ENCODE results near the gene SLC39A12.
"Not testable (repeated sequence)": the region's sequence is repeated elsewhere in the genome, so short reads cannot be mapped to it uniquely, and the experiment has no call there.

SLC39A12 gene

GRCh38 chr10:17951868-17952371 is at the start of gene SLC39A12:
Gene SLC39A12 (plus strand): TSS chr10:17951918. CDS start chr10:17953277, 1,359 bp downstream.
- DNase-seq (ENCODE audit: low read depth in 3 of 3) = no peak

DNA sequence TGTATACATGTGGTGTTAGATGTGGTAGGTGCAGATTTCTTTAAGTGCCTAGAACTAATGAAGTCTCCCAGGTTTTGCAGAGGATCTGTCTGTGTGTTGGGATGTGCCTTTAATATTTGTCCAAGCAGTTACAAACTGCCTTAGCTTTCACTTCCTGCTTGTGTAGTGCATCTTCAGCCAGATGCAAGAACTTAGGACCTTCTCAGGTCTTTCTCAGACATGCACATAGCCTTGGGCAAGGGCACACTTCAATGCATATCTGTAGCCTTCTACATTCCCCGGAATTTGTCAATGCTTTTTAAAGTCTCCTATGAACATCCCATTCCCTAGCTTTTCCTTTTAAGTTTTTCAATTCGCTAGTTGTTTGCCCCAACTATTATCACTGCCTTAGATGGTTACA is 47.2 kb upstream of the SLC39A12 start:
- DNase-seq (ENCODE audit: low read depth in 3 of 3) = no peak

DNA sequence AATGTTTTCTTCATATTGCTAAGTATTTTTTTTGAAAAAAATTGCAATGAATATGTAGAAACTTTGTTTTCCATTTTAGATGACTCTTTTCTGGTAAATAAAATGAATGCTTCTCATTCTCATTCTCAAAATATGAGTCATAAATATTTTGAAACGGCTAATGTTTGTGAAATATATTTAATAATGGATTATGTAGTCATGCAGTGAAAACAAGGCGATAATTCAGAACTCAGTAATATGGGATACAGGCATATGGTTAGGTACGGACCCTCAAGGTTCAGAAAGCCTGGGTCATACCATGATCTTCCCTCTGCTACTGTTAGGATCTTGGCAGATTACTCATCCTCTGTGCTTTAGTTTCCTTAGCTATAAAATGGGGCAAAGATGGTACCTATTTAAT is 46.2 kb upstream of the SLC39A12 start:
- DNase-seq (ENCODE audit: low read depth in 3 of 3) = no peak

DNA sequence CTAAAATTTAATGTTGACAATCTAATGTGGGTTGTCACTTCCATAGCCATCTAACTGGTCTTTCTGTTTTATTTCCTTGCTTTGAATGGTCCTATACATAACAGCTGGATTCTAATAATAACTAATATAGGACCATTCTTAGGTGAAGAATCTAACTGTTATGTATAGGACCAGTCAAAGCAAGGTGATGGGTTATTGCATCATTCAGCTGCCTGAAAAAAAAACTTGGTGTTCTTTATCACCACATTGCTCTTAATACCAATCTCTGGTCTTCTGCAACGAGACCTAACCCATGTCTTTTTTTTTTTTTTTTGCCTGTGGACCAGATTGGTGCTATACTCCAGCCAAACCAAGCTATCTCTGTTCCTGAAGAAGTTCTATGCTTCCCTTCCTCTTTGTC is 45.7 kb upstream of the SLC39A12 start:
- no peak for DNase-seq (ENCODE audit: low read depth in 3 of 3)

- DNase-seq (ENCODE audit: low read depth in 3 of 3) = no peak
These were observed 44.1 kb upstream of the SLC39A12 start for GRCh38 chr10:17907641-17908040.

- no peak for DNase-seq (ENCODE audit: low read depth in 3 of 3)
These were observed 41.5 kb upstream of the SLC39A12 start for GRCh38 chr10:17910125-17910789.

GRCh38 chr10:17912754-17913153 is 39.0 kb upstream of the SLC39A12 start:
- DNase-seq (ENCODE audit: low read depth in 3 of 3) = no peak

DNA sequence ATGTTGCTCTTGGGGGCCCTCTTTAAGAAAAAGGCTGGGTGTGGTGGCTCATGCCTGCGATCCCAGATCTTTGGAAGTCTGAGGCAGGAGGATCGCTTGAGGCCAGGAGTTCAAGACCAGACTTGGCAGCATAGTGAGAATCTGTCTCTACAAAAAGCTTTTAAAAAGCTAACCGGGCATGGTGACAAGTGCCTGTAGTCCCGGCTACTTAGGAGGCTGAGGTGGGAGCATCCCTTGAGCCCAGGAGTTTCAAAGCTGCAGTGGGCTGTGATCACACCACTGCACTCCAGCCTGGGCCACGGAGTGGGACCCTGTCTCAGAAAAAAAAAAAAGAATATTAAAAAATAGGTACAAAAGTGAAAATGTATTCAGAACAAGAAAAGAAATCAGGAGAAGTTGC is 38.1 kb upstream of the SLC39A12 start:
- DNase-seq (ENCODE audit: low read depth in 3 of 3) = no peak

- DNase-seq (ENCODE audit: low read depth in 3 of 3) = no peak
These were observed 37.3 kb upstream of the SLC39A12 start for GRCh38 chr10:17914169-17915045.

DNA sequence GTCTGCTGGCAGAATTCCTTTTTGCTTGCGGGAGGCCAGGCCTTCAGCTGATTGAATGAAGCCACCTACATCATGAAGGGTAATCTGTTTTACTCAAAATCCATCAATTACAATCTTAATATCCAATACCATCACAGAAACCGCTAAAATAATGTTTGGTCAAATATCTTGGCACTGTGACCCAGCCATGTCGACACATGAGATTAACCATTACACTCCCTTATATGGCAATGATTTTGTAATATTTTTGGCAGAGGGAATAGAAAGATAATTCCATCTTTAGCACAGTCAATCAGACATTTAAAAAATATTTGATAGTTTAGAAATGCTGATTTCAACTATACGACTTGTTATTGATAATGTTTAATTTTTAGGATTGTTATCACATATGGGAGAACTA is 36.5 kb upstream of the SLC39A12 start:
- no peak for DNase-seq (ENCODE audit: low read depth in 3 of 3)

DNA sequence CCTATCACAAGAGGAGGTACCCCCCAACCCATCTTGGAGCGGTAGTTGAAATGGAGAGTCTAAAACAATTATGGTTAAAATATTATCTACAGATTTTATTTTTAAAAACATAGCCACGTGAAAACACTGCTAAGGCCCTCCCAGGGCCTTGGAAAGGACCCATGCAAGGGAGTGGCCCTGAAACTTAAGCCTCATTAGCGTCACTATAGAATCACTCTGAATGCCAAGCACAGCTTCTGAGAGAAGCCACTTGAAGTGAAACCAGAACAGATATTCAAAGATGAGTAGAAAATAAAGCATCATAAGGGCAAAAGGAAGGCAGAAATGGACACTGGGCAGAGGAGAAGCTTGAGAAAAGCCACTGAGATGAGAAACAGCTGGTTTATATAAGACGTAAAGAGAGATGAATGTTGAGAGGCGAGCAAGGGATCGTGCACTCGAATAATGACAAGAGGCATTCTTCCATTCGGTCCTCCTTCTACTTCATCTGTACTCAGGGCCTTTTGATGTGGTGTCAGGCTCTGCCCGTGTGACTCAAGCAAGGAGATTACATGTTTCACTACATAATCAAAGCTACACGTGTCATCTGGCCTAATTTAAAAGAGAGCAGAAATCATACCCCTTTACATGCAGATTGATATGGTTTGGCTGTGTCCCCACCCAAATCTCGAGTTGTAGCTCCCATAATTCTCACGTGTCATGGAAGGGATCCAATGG is 33.4 kb upstream of the SLC39A12 start:
- no peak for DNase-seq (ENCODE audit: low read depth in 3 of 3)

DNA sequence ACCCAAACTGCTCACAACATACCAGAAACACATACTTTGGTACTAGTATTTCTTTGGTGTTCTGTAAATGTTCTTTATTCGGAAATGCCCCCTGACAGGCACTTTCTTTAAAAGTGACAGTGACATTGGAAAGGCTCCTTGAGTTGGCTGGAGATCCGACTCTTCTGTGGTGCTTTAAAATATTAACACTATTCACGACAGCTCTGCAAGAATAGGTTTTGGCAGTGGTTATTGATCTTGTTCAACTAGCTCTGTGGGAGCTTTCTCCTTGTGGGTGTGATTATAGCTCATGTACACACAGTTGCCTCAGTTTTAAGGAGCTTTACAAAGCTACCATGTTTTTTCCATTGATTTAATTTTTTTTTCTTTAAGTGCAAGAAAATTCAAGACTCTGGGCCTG is 30.3 kb upstream of the SLC39A12 start:
- no peak for DNase-seq (ENCODE audit: low read depth in 3 of 3)

GRCh38 chr10:17923728-17924127 is 28.0 kb upstream of the SLC39A12 start:
- DNase-seq (ENCODE audit: low read depth in 3 of 3) = no peak

- no peak for DNase-seq (ENCODE audit: low read depth in 3 of 3)
These were observed 8.5 kb upstream of the SLC39A12 start for GRCh38 chr10:17943033-17943745.

- not testable (repeated sequence) for DNase-seq (ENCODE audit: low read depth in 3 of 3)
These were observed 1.4 kb upstream of the SLC39A12 start for GRCh38 chr10:17950269-17950668.

- no peak for DNase-seq (ENCODE audit: low read depth in 3 of 3)
These were observed 992 bp upstream of the SLC39A12 start for GRCh38 chr10:17950726-17951125.

GRCh38 chr10:17954372-17954771 is 2.7 kb downstream of the SLC39A12 start:
- not testable (repeated sequence) for DNase-seq (ENCODE audit: low read depth in 3 of 3)

DNA sequence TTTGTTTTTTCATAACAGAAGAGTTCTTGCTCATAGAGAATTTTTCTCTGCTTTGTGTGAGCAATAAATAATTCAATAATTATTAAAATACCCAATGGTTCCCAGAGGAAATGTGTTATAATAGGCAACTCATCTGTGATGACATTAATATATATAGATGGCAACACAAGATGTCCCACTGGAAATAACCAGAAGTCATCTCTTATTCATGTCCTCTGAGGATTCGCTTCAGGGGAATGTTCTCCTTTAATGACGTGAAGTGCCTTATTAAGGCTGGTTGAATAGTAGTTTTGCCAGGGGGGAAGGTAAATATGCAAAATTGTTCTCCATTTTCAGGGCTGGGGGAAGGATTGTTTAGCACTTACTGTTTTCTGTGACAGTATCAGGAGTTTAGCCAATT is 3.1 kb downstream of the SLC39A12 start:
- no peak for DNase-seq (ENCODE audit: low read depth in 3 of 3)

- no peak for DNase-seq (ENCODE audit: low read depth in 3 of 3)
These were observed 6.3 kb downstream of the SLC39A12 start for GRCh38 chr10:17958049-17958448.

DNA sequence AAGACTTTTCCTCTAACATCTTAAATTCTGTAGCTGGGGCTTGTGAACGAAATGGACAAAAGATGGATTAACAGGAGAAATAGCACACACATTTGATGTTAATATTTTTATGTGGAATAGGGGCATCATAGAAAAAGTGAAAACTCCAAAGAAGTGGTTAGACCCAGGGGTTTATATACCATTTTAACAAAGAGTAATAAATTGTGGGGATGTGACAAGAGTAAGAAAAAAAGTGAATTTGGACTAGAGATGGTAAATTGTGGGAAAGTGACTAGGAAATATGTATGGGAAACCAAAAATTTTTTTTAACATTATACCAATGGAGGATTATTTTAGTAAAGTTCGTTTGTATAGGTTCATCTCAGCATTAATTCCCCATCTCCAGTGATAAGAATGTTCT is 8.2 kb downstream of the SLC39A12 start:
- DNase-seq (ENCODE audit: low read depth in 3 of 3) = no peak

- no peak for DNase-seq (ENCODE audit: low read depth in 3 of 3)
These were observed 10.1 kb downstream of the SLC39A12 start for GRCh38 chr10:17961551-17962422.
